LNCaP clone FGC (cell line): ENCODE results near the gene COLEC12.

Experiments
- DNase-seq: peaks from one replicate; pipeline ENCODE4 v3.0.0-alpha.2; 2011; ENCODE audit warnings: low read depth
- H3K4me3 ChIP-seq: 2 replicates; pipeline ENCODE4 v1.5.1; 2011; ENCODE audit warnings: mild to moderate bottlenecking, low read depth, low read length, control low read depth
- CTCF ChIP-seq: IDR thresholded peaks from 2 replicates; pipeline ENCODE4 v1.5.1; 2012; ENCODE audit warnings: mild to moderate bottlenecking; ENCODE audit not compliant: control insufficient read depth, insufficient read depth; ENCODE audit errors: extremely low read depth

Gene COLEC12

GRCh38 chr18:378079-378478 lies 122.4 kb downstream of the COLEC12 start:
- no peak for DNase-seq
- no peak for TF ChIP-seq CTCF
- H3K4me3 ChIP-seq: no peak overlapping the region

GRCh38 chr18:377088-377487 lies 123.4 kb downstream of the COLEC12 start:
- no peak overlapping the region for H3K4me3 ChIP-seq
- no peak for DNase-seq
- no peak for TF ChIP-seq CTCF

GRCh38 chr18:376311-376710 lies 124.2 kb downstream of the COLEC12 start:
- TF ChIP-seq CTCF: no peak
- DNase-seq: no peak
- no peak overlapping the region for H3K4me3 ChIP-seq

- TF ChIP-seq CTCF: no peak
Observed at GRCh38 chr18:374721-375168, 125.8 kb downstream of the COLEC12 start.

GRCh38 chr18:373780-374179 lies 126.7 kb downstream of the COLEC12 start:
- no peak for TF ChIP-seq CTCF
- DNase-seq: no peak
- H3K4me3 ChIP-seq: no peak overlapping the region

More at GRCh38 chr18:374721-375168, 125.8 kb downstream of the COLEC12 start:
- no peak overlapping the region for H3K4me3 ChIP-seq
- DNase-seq: no peak

- DNase-seq: no peak
- no peak overlapping the region for H3K4me3 ChIP-seq
- no peak for TF ChIP-seq CTCF
Observed at GRCh38 chr18:371609-371982, 128.9 kb downstream of the COLEC12 start.
